GM18505 (cell line): Measurements from ENCODE around the gene RNF130.

ENCODE experiments used
- ATAC-seq: cut with Tn5 transposase; IDR thresholded peaks from one replicate; pipeline ENCODE4 v1.9.1; 2021; ENCODE audit not compliant: unreplicated experiment
- POLR2A ChIP-seq: IDR thresholded peaks from 4 replicates; pipeline ENCODE4 v1.6.1; 2011; ENCODE audit warnings: borderline replicate concordance; ENCODE audit not compliant: insufficient read depth, insufficient read length; ENCODE audit errors: extremely low read depth

Gene RNF130

DNA sequence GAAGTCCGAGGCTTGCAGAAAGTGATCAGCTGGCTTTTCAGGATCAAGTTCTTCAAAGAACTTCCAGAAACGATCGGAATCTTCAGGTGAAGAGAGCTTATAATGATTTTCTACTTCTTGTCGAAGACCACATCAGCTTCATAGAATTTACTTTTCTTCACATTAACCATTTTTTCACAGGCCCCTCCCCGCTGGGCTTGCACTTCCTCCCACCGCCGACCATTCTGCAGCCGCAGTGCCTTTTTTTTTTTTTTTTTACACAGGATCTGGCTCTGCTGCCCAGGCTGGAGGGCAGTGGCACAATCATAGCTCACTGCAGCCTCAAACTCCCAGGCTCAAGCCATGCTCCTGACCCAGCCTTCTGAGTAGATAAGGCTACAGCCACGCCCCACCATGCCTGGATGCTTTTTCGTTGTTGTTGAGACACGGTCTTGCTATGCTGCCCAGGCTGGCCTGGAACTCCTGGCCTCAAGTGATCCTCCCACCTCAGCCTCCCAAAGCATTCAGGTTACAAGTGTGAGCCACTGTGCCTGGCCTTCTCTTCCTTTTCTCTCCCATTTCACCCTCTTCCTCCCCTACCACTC lies 15.3 kb upstream of the RNF130 start:
- TF ChIP-seq POLR2A, result no peak
- no peak for ATAC-seq

DNA sequence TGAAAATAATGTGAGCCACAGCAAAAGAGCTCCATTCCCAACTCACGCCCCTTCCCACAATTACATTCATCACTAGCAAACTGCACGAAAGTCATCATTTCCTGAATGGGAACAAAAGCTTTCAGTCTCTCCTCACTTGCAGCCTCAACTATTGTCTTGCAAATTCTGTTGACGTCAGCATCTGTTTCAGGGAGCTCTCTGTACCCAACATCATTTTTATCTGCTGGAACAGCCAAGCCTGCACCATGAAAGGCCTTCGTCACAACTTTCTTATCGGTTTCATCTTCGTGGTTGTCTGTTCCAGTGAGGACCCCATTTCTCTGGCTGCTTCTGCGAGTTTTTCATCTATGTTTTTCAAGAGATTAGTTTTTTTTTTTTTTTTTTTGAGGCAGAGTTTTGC lies 14.3 kb upstream of the RNF130 start:
- no peak for ATAC-seq
- no peak for TF ChIP-seq POLR2A

DNA sequence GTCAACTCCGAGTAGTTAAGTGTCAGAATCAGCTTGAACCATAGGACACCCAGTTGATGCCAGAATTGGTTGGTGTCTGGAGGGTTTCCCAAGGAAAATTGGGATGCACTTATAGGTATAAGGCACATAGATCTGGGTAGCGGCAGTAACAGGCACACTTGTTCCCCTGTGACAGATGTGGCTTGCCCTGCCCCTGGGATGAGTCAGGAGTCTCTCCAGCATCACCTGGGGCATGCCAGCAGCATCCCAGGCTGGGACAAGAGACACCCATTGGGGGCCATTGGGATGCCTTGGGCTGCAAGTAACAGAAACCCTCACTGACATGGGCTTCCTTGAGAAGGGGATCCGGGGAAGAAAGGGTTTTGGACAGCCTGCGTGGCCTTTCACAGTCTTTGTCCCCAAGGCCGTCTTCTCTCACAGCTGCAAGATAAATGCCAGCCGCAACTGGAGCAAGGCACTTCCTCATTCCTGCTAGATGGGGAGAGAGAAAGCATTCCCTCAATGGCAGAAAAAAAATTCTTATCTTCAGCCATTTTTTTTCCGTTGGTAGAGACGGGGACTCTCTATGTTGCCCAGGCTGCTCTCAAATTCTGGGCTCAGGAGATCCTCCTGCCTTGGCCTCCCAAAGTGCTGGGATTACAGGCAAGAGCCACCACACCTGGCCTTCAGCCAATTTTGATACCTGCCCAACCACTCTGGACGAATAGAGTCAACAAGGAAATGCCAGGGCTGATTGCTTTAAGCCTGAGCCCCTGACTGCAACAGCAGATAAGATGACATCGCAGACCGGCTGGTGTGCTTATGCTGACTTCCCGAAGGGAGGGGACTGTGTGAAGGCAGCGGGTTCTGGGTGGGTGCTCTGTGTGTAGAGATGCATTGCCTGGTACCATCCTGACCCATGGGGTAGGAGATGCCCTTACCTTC lies 13.3 kb upstream of the RNF130 start:
- TF ChIP-seq POLR2A, result no peak
- no peak for ATAC-seq

DNA sequence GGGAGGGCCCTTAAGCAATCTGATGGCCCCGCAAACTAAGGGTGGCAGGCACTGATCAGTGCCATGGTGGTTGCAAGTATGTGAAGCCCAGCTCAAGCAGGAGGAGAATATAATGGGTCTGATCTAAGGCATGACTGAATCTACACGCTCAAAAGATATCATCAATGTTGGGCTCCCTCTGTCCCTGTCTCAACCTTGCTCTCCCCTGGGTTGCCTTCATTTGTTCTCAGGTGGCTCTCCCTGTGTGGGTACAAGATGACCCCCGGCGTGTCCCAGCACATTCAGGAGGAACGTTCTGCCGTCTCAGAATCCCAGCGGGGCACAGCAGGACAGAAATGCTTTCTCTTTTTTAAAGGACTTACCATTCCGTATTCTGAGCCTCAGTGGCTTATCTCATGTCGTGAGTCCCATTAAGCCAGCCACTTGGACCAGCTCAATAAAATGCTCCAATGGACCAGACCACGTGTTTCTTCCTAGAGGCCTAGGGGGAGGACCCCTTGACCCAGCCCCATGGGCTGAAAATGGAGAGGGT lies 12.0 kb upstream of the RNF130 start:
- ATAC-seq, result no peak
- no peak for TF ChIP-seq POLR2A

DNA sequence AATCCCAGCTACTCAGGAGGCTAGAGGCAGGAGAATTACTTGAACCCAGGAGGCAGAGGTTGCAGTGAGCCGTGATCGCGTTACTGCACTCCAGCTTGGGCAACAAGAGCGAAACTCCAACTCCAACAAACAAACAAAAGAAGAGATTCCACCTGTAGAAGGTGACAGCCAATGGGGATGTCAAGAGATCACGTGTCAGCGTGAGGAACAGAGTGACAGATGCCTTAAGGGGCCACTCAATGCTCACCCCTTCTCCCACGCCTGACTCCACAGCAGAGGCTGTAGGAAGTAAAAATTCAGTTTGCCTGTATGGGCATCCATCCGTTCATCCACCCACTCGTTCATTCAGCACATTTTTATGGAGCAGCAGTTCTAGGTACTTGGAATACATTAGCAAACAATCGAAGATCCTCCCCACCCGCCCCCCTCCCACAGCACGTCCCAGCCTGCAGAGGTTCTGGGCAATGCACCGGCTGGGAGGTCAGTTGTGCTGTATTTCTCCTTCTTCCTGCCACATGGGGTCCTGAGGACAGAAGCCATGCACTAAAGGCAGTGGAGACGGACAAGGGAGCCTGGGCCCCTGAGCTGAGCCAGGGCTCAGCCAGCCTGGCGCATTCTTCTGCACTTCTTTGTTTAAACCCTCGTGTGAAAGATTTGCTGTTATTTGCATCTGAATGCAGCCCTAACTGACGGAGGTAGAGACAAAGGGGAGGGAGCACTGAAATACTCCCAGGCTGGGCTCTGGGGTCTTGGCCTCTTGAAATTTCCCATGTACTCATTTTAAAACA lies 11.3 kb upstream of the RNF130 start:
- TF ChIP-seq POLR2A, result no peak
- no peak for ATAC-seq

DNA sequence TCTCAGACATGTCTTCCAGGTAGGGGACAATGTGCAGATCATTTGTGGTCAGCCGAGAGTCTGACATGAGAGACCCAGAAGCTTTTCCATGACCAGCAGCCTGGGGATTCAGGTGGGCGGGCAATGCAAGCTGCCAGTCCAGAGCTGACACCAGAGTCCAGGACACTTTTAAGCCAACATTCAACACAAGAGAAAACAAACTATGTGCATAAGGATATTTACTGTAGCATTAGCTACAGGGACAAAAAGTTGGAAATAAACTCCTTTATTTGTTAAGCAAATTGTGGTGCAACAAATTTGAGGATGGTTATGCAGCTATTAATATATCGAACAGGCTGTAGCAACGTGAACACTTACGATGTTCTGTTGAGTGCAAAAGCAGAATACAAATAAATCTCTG lies 9.9 kb upstream of the RNF130 start:
- no peak for ATAC-seq

DNA sequence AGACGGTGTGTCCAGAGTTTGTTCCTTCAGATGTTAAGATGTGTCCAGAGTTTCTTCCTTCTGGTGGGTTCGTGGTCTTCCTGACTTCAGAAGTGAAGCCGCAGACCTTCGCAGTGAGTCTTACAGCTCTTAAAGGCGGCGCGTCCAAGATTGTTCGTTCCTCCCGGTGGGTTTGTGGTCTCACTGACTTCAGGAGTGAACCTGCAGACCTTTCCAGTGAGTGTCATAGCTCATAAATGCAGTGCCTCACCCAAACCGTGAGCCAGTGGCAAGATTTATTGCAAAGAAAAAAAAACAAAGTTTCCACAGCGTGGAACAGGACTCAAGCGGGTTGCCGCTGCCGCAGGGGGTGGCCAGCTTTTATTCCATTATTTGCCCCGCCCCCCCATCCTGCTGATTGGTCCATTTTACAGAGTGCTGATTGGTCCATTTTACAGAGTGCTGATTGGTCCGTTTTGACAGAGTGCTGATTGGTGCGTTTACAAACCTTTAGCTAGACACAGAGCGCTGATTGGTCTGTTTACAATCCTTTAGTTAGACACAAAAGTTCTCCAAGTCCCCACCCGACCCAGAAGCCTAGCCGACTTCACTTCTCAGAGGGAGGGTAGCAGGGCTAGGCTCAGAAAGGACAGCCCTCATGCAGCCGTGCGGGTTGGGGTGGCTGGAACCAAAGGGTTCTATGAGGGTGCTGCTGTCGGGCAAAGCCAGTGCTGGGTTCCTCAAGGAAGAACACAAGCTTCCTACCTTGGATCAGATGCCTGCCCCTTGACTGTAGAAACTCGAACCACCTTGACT lies 9.1 kb upstream of the RNF130 start:
- no peak for TF ChIP-seq POLR2A
- ATAC-seq, result no peak

More for the DNA sequence above, 9.9 kb upstream of the RNF130 start:
- no peak for TF ChIP-seq POLR2A

DNA sequence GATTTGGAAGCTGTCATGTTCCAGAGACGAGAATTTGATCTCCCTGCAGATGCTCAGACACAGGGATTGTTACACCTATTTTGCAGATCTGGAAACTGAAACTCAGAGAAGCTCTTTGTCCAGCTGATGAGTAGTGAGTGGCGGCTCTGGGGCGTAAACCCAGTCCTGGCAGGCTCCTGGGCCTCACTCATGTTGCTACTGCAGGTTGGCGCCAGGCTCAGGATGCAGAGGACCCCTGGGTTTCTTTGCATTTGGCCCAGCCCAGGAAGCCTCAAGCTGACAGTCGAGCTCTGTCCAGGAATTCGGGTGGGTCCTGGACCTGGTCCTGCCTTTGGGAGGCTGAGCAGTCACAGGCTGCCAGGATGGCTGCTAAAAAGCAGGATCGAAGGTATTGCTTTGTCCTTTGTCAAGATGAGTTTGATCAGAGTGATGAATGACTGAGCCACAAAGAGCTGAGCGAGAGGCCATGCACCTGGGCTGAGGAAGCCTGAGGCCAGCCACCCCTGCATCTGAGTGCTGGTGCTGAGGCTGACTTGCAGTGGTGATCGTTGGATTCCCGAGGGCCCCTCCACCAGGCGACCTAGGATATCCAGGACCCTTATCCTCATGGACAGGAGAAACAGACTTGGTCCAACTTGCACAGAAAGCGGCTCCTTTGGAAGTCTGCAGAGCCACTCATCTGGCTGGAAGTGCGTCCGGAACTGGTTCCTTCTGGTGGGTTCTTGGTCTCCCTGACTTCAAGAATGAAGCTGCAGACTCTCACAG lies 8.3 kb upstream of the RNF130 start:
- ATAC-seq, result no peak
- no peak for TF ChIP-seq POLR2A

DNA sequence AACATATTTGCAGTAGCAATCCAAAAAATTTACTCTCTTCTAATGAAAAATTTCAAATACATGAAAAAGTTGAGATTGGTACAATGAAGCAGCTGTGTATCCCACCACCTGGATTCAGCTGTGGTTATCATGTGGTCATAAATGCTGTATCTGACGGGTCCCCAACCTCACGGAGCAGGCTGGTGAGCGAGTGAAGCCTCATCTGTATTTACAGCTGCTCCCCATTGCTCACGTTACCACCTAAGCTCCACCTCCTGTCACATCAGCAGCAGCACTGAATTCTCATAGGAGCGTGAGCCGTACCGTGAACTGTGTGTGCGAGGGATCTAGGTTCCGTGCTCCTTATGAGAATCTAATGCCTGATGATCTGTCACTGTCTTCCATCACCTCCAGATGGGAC lies 6.8 kb upstream of the RNF130 start:
- no peak for TF ChIP-seq POLR2A
- ATAC-seq, result no peak

DNA sequence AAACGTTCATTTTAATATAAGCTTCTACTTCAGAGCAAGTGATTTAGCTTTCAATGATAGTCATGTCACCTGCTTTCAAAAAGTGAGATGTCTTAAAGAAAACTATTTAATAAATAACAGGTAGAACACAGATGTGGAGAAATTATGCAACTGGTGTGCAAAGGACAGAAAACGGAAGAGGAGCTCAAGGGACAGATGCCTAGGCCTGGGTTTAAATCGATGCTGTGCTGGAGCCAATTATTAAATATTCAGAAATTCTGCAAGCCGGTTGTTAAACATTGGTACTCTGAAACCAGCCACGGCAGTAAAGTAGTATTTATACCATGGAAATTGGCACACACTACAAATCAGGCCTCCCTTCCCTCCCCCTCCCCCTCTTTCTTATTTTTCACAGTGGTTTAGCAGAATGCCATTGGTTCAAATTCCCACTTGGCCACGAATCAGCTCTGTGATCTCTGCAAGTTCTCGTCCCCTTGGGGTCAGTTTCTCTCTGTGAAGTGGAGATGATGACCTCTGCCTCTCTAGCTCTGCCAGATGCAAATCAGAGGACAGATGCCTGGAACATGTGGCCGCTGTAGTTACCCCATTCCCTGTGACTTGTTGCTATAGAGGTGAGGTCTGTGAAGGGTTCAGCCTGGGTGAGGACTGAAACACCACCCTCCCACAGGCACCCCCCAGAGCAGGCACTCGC lies 6.2 kb upstream of the RNF130 start:
- TF ChIP-seq POLR2A, result no peak
- no peak for ATAC-seq

DNA sequence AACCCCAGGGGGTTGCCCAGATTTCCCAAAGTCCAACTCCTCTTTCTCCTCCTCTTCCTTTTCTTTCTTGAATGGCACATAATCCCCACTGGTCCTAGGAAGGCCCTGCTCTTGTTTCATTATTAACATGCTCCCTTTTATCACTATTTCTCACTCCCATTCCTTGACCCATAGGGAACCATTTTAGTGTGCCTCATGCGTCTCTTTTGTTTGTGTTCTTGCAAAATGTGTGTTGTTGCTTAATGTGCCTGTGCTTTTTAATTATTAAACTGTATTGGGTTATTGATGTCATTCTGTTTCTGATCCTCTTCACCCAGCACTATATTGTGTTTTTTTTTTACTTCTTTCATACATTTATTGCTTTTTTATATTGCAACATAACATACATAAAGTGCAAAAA lies 4.1 kb upstream of the RNF130 start:
- TF ChIP-seq POLR2A, result no peak
- ATAC-seq, result no peak
